Measurements from ENCODE around the gene DNAH17. TPM values are rescaled to one million over a fixed set of nuclear protein-coding genes. Genes with fewer than 3 reads are reported as not detected.
A peak's percentile ranks its signal among the peaks of the same experiment; 100 is the strongest.

The DNAH17 gene
- total and polyA plus RNA-seq, 2 of the 13 experiments (the other 11 are each of a cell fraction or from before 2014, with no cell fraction given), result 0.86 to 1.6 TPM

- TF ChIP-seq, protein P1, sequence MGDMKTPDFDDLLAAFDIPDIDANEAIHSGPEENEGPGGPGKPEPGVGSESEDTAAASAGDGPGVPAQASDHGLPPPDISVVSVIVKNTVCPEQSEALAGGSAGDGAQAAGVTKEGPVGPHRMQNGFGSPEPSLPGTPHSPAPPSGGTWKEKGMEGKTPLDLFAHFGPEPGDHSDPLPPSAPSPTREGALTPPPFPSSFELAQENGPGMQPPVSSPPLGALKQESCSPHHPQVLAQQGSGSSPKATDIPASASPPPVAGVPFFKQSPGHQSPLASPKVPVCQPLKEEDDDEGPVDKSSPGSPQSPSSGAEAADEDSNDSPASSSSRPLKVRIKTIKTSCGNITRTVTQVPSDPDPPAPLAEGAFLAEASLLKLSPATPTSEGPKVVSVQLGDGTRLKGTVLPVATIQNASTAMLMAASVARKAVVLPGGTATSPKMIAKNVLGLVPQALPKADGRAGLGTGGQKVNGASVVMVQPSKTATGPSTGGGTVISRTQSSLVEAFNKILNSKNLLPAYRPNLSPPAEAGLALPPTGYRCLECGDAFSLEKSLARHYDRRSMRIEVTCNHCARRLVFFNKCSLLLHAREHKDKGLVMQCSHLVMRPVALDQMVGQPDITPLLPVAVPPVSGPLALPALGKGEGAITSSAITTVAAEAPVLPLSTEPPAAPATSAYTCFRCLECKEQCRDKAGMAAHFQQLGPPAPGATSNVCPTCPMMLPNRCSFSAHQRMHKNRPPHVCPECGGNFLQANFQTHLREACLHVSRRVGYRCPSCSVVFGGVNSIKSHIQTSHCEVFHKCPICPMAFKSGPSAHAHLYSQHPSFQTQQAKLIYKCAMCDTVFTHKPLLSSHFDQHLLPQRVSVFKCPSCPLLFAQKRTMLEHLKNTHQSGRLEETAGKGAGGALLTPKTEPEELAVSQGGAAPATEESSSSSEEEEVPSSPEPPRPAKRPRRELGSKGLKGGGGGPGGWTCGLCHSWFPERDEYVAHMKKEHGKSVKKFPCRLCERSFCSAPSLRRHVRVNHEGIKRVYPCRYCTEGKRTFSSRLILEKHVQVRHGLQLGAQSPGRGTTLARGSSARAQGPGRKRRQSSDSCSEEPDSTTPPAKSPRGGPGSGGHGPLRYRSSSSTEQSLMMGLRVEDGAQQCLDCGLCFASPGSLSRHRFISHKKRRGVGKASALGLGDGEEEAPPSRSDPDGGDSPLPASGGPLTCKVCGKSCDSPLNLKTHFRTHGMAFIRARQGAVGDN (CRISPR knock-in tag; IDR thresholded peaks at IDR 0.05), result peak; percentile 76
- TF ChIP-seq RNF2 (conservative IDR thresholded peaks at IDR 0.05; ENCODE audit: low read depth) (peak; percentile 86), ZNF816 (CRISPR knock-in tag; IDR thresholded peaks at IDR 0.05; ENCODE audit: borderline replicate concordance) (no peak), ZNF563 (CRISPR knock-in tag; IDR thresholded peaks at IDR 0.05) (peak; percentile 87), MYNN (CRISPR knock-in tag; IDR thresholded peaks at IDR 0.05; ENCODE audit: low read depth) (no peak), ATF5 (CRISPR knock-in tag; IDR thresholded peaks at IDR 0.05; ENCODE audit: low read depth) (peak; percentile 91; the same call in 1 of the 2 replicates), GTF3A (CRISPR knock-in tag; conservative IDR thresholded peaks at IDR 0.05) (peak; percentile 93; the same call in 1 of the 2 replicates), ZBTB42 (CRISPR knock-in tag; IDR thresholded peaks at IDR 0.05) (no peak; the same call in 1 of the 2 replicates), MATR3 (CRISPR knock-in tag; IDR thresholded peaks at IDR 0.05) (no peak), POLR2AphosphoS5 (IDR thresholded peaks at IDR 0.05; ENCODE audit: low read depth, low read length) (no peak), ZNF746 (CRISPR knock-in tag; IDR thresholded peaks at IDR 0.05) (peak; percentile 88), ZSCAN25 (CRISPR knock-in tag; IDR thresholded peaks at IDR 0.05) (peak; percentile 91), ESRRA (CRISPR knock-in tag; IDR thresholded peaks at IDR 0.05; ENCODE audit: low read depth) (peak; percentile 92), MAFF (IDR thresholded peaks at IDR 0.05; ENCODE audit: low read depth, low read length) (no peak), HNF1A (IDR thresholded peaks at IDR 0.05; ENCODE audit: low read depth) (peak; percentile 73; the same call in 1 of the 2 replicates), HNF1A (CRISPR knock-in tag; IDR thresholded peaks at IDR 0.05; ENCODE audit: borderline replicate concordance) (peak; percentile 94), ZNF431 (CRISPR knock-in tag; IDR thresholded peaks at IDR 0.05; ENCODE audit: borderline replicate concordance, low read depth) (peak; percentile 92; the same call in 1 of the 2 replicates), ZNF703 (CRISPR knock-in tag; IDR thresholded peaks at IDR 0.05; ENCODE audit: borderline replicate concordance) (peak; percentile 99), SAP130 (CRISPR knock-in tag; IDR thresholded peaks at IDR 0.05; ENCODE audit: low read depth) (peak; percentile 88)
- TF ChIP-seq, protein P2, sequence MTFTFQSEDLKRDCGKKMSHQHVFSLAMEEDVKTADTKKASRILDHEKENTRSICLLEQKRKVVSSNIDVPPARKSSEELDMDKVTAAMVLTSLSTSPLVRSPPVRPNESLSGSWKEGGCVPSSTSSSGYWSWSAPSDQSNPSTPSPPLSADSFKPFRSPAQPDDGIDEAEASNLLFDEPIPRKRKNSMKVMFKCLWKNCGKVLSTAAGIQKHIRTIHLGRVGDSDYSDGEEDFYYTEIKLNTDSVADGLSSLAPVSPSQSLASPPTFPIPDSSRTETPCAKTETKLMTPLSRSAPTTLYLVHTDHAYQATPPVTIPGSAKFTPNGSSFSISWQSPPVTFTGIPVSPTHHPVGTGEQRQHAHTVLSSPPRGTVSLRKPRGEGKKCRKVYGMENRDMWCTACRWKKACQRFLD (CRISPR knock-in tag; IDR thresholded peaks at IDR 0.05; ENCODE audit: borderline replicate concordance), result peak; percentile 86
These were observed 155.5 kb downstream of the DNAH17 start (continued) for GRCh38 chr17:78421534-78422266.

Measured in HepG2 (cell line).